MM.1S (cell line): ENCODE data around the gene GSG1L.

Experiments
- DNase-seq: peaks from one replicate; pipeline ENCODE4 v3.0.0-alpha.2; 2015
- H2AFZ ChIP-seq: fragments of 300-600 bp; sonication (generic); 2 replicates; pipeline ENCODE4 v1.6.0; 2016; ENCODE audit warnings: antibody characterized with exemption, low read length
- H3F3A ChIP-seq: fragments of 300-600 bp; sonication (generic); 2 replicates; pipeline ENCODE4 v1.6.1; 2016; ENCODE audit warnings: mild to moderate bottlenecking, antibody characterized with exemption, low read length, moderate library complexity, mixed read lengths; ENCODE audit not compliant: insufficient read depth
- H3K27ac ChIP-seq: fragments of 300-600 bp; sonication (generic); 2 replicates; pipeline ENCODE4 v1.5.1; 2016; ENCODE audit warnings: mild to moderate bottlenecking, low read length
- H3K27me3 ChIP-seq: fragments of 300-600 bp; sonication (generic); replicated peaks from 2 replicates; pipeline ENCODE4 v1.6.0; 2016; ENCODE audit warnings: low read length; ENCODE audit not compliant: insufficient read depth
- H3K36me3 ChIP-seq: fragments of 300-600 bp; sonication (generic); replicated peaks from 2 replicates; pipeline ENCODE4 v1.6.1; 2016; ENCODE audit warnings: mild to moderate bottlenecking, low read length, mixed read lengths; ENCODE audit not compliant: insufficient read depth
- H3K4me1 ChIP-seq: fragments of 300-600 bp; sonication (generic); 2 replicates; pipeline ENCODE4 v1.6.1; 2016; ENCODE audit warnings: low read length, mixed read lengths
- H3K4me2 ChIP-seq: fragments of 300-600 bp; sonication (generic); 2 replicates; pipeline ENCODE4 v1.6.0; 2016; ENCODE audit warnings: low read depth, low read length
- H3K4me3 ChIP-seq: fragments of 300-600 bp; sonication (generic); 2 replicates; pipeline ENCODE4 v1.5.1; 2016; ENCODE audit warnings: low read length, mixed read lengths
- H3K79me2 ChIP-seq: fragments of 300-600 bp; sonication (generic); 2 replicates; pipeline ENCODE4 v1.6.1; 2016; ENCODE audit warnings: mixed run types, low read length, mixed read lengths
- H3K9ac ChIP-seq: fragments of 300-600 bp; sonication (generic); 2 replicates; pipeline ENCODE4 v1.6.1; 2016; ENCODE audit warnings: low read length, mixed read lengths
- H3K9me2 ChIP-seq: fragments of 300-600 bp; sonication (generic); replicated peaks from 2 replicates; pipeline ENCODE4 v1.6.1; 2016; ENCODE audit warnings: mild to moderate bottlenecking, low read length, mixed read lengths; ENCODE audit not compliant: insufficient read depth
- H3K9me3 ChIP-seq: fragments of 300-600 bp; sonication (generic); replicated peaks from 2 replicates; pipeline ENCODE4 v1.6.1; 2016; ENCODE audit warnings: mild to moderate bottlenecking, low read length, mixed read lengths; ENCODE audit not compliant: insufficient read depth
- H4K20me1 ChIP-seq: fragments of 300-600 bp; sonication (generic); 2 replicates; pipeline ENCODE4 v1.6.1; 2016; ENCODE audit warnings: mild to moderate bottlenecking, low read length, moderate library complexity, mixed read lengths; ENCODE audit not compliant: insufficient read depth
- EZH2 ChIP-seq: fragments of 300-600 bp; sonication (generic); optimal IDR thresholded peaks from 2 replicates; pipeline ENCODE3; 2017; ENCODE audit warnings: low read depth, mild to moderate bottlenecking, antibody characterized with exemption, low read length, mixed read lengths
- EZH2phosphoT487 ChIP-seq: fragments of 300-600 bp; sonication (generic); IDR thresholded peaks from 2 replicates; pipeline ENCODE4 v1.6.1; 2018; ENCODE audit warnings: antibody characterized with exemption, low read length
- TF ChIP-seq, protein P1 (sequence below): fragments of 300-600 bp; sonication (generic); IDR thresholded peaks from 2 replicates; pipeline ENCODE4 v1.5.1; 2016; ENCODE audit warnings: antibody characterized with exemption, low read length, mixed read lengths

The GSG1L gene

DNA sequence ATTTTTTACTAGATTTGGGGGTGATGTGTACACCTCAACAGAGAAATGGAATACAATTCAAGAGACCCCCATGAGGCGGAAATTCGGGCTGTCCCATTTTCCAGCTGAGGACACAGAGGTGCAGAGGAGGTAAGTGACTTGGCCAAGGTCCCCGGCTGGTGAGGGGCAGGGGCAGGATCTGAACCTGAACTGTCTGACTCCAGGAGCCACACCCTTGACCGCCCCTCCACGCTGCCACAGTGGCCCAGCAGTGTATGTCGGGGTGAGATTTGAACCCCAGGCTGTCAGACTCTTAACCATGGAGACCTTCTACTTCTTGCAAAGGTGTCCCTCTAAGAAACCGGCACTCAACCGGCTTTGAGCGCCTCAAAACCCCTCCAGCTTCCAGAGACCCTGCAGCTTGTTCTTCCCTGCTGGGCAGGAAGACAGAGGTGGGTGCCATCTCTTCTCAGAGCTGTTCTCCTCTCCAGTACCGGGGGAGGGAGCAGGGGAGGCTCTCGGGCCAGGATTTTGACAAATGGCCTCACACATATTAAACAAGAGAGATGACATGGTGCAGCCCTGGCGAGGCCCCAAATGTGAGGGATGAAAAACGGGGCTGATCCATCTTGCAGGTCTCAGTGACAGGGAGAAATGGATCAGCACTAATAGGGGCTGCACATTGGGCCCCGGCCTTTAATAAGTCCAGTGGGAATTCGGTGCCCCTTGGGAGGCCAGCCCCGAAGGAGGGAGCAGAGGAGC lies 222.3 kb downstream of the GSG1L start:
- Histone ChIP-seq H3K4me3 (no peak overlapping the region), H3K9ac (no peak overlapping the region), H3K9me2 (no peaks in the 10 kb centered on the region), H3F3A (no peaks in the 10 kb centered on the region), H3K27me3 (peaks cover 9% of the 10 kb centered on the region), H3K4me1 (no peaks in the 10 kb centered on the region), H3K36me3 (no peaks in the 10 kb centered on the region), H2AFZ (no peak overlapping the region), H3K79me2 (no peaks in the 10 kb centered on the region), H4K20me1 (no peaks in the 10 kb centered on the region), H3K4me2 (no peak overlapping the region), H3K9me3 (no peaks in the 10 kb centered on the region), H3K27ac (no peak overlapping the region)
- DNase-seq, result no peak
- TF ChIP-seq, protein P1, sequence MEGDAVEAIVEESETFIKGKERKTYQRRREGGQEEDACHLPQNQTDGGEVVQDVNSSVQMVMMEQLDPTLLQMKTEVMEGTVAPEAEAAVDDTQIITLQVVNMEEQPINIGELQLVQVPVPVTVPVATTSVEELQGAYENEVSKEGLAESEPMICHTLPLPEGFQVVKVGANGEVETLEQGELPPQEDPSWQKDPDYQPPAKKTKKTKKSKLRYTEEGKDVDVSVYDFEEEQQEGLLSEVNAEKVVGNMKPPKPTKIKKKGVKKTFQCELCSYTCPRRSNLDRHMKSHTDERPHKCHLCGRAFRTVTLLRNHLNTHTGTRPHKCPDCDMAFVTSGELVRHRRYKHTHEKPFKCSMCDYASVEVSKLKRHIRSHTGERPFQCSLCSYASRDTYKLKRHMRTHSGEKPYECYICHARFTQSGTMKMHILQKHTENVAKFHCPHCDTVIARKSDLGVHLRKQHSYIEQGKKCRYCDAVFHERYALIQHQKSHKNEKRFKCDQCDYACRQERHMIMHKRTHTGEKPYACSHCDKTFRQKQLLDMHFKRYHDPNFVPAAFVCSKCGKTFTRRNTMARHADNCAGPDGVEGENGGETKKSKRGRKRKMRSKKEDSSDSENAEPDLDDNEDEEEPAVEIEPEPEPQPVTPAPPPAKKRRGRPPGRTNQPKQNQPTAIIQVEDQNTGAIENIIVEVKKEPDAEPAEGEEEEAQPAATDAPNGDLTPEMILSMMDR, result no peak
- no peak for TF ChIP-seq EZH2
- no peak for TF ChIP-seq EZH2phosphoT487

DNA sequence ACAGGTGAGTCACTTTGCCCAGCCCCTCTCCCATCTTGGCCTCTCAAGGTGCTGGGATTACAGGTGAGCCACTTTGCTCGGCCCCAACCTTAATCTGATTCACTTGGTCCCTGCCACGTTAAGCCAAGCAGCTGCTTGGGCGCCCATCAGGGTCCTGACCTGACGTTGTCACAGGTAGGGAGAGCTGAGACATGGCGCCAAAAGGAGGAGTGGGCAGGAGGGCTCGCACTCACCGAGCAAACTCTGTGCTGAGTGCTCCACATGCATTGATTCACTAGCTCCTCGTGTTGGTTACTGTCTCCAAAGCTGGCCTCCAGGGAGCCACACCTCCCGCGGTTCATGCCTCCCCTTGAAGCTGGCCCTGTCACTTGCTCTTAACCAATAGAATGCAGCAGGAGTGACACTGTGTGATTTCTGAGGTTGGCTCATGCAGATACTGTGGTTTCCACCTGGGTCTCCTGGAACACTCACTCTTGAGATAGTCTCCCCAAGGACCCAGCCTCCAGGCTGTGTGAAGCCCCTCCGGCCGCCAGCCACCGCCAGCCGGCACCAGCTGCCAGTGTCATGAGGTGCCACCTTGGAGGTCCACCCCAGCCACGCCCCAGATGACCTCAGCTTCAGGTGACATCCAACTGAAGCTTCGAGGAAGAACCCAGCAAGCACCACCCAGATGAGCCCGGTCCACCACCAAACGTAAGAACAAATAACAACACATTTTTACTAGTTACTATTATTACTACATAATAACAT lies 223.0 kb downstream of the GSG1L start:
- H3K4me2 ChIP-seq, result no peak overlapping the region
- H3K27me3 ChIP-seq, result peaks cover 9% of the 10 kb centered on the region
- no peaks in the 10 kb centered on the region for H3K9me3 ChIP-seq
- no peak overlapping the region for H2AFZ ChIP-seq
- no peak overlapping the region for H3K9ac ChIP-seq
- H3K4me1 ChIP-seq, result no peaks in the 10 kb centered on the region
- H3K4me3 ChIP-seq, result no peak overlapping the region
- no peaks in the 10 kb centered on the region for H3K79me2 ChIP-seq
- no peak overlapping the region for H3K27ac ChIP-seq
- DNase-seq, result no peak
- TF ChIP-seq, protein P1, result no peak
- TF ChIP-seq EZH2 (no peak), EZH2phosphoT487 (no peak)
- no peaks in the 10 kb centered on the region for H3K36me3 ChIP-seq
- no peaks in the 10 kb centered on the region for H4K20me1 ChIP-seq
- H3F3A ChIP-seq, result no peaks in the 10 kb centered on the region
- H3K9me2 ChIP-seq, result no peaks in the 10 kb centered on the region

DNA sequence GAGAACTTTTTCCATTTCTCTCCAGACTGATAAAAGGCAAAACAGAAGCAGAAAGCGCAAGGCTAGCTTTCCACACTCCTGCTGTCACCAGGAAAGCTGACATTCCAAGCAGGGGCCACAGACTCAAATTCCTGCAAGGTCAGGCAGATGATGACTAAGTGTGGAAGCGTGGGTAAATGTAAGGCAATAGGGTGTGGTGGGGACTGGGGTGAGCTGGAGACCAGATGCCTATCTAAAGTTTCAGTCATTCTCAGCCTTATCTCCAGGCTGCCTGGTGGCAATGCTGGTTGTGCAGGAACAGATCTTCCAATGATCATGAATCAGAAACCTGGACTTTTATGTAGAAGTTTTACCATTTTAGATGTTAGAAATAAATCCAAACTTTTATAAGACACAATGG lies 224.1 kb downstream of the GSG1L start:
- Histone ChIP-seq H3K4me1 (no peaks in the 10 kb centered on the region), H3K4me2 (no peak overlapping the region), H2AFZ (no peak overlapping the region), H3K9me3 (no peaks in the 10 kb centered on the region), H3K9me2 (no peaks in the 10 kb centered on the region), H3K27me3 (peaks cover 9% of the 10 kb centered on the region), H3F3A (no peaks in the 10 kb centered on the region), H3K27ac (no peak overlapping the region), H3K9ac (no peak overlapping the region), H3K36me3 (no peaks in the 10 kb centered on the region), H4K20me1 (no peaks in the 10 kb centered on the region), H3K79me2 (no peaks in the 10 kb centered on the region), H3K4me3 (no peak overlapping the region)
- TF ChIP-seq EZH2phosphoT487 (no peak), EZH2 (no peak)
- TF ChIP-seq, protein P1, result no peak
- no peak for DNase-seq
